ENCODE measurements around the gene ABHD6.

Gene ABHD6

GRCh38 chr3:58198362-58198761 is 39.2 kb upstream of the ABHD6 start:
- no peaks in the 10 kb centered on the region for H3K4me1 ChIP-seq (ENCODE audit: control insufficient read depth, insufficient read depth, low read length)
- no peak for TF ChIP-seq ZFP3 (tag by site-specific recombination; IDR thresholded peaks at IDR 0.05; ENCODE audit: low read depth)
- TF ChIP-seq ZNF223 (tag by site-specific recombination; IDR thresholded peaks at IDR 0.05) = no peak
- TF ChIP-seq GLIS1 (tag by site-specific recombination; IDR thresholded peaks at IDR 0.05) = no peak
- TF ChIP-seq REPIN1 (tag by site-specific recombination; IDR thresholded peaks at IDR 0.05; ENCODE audit: low read depth) = no peak
- no peak for TF ChIP-seq ZNF449 (tag by site-specific recombination; IDR thresholded peaks at IDR 0.05)
- TF ChIP-seq ZNF791 (tag by site-specific recombination; IDR thresholded peaks at IDR 0.05) = no peak
- no peak for TF ChIP-seq ZNF560 (tag by site-specific recombination; IDR thresholded peaks at IDR 0.05; ENCODE audit: borderline replicate concordance)
- TF ChIP-seq TRIM28 (IDR thresholded peaks at IDR 0.05; ENCODE audit: borderline replicate concordance, low read length) = no peak
- TF ChIP-seq, protein P1, sequence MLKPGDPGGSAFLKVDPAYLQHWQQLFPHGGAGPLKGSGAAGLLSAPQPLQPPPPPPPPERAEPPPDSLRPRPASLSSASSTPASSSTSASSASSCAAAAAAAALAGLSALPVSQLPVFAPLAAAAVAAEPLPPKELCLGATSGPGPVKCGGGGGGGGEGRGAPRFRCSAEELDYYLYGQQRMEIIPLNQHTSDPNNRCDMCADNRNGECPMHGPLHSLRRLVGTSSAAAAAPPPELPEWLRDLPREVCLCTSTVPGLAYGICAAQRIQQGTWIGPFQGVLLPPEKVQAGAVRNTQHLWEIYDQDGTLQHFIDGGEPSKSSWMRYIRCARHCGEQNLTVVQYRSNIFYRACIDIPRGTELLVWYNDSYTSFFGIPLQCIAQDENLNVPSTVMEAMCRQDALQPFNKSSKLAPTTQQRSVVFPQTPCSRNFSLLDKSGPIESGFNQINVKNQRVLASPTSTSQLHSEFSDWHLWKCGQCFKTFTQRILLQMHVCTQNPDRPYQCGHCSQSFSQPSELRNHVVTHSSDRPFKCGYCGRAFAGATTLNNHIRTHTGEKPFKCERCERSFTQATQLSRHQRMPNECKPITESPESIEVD (tag by site-specific recombination; IDR thresholded peaks at IDR 0.05) = no peak
- TF ChIP-seq ZNF423 (tag by site-specific recombination; IDR thresholded peaks at IDR 0.05) = no peak
- no peak for TF ChIP-seq ZNF138 (tag by site-specific recombination; IDR thresholded peaks at IDR 0.05; ENCODE audit: borderline replicate concordance)
- TF ChIP-seq ZNF24 (tag by site-specific recombination; IDR thresholded peaks at IDR 0.05) = no peak
- no peak for TF ChIP-seq KLF17 (tag by site-specific recombination; IDR thresholded peaks at IDR 0.05)
- TF ChIP-seq REST (tag by site-specific recombination; IDR thresholded peaks at IDR 0.05) = no peak
- no peak for TF ChIP-seq ZNF544 (tag by site-specific recombination; IDR thresholded peaks at IDR 0.05)
- TF ChIP-seq ZNF10 (tag by site-specific recombination; IDR thresholded peaks at IDR 0.05) = no peak
- H3K4me3 ChIP-seq (ENCODE audit: low read depth, low read length) = no peak overlapping the region
- H3K27ac ChIP-seq (ENCODE audit: extremely low read depth, low read depth, low read length) = no peak overlapping the region
- CTCF ChIA-PET = no interaction called here
- POLR2A ChIA-PET = no interaction called here
- no peaks in the 10 kb centered on the region for H3K9me3 ChIP-seq (ENCODE audit: control insufficient read depth, insufficient read depth, low read depth, low read length)
- H3K36me3 ChIP-seq (ENCODE audit: control insufficient read depth in 2 of 2, insufficient read depth in 1 of 2, low read length in 2 of 2) = no peaks in the 10 kb centered on the region

- Histone ChIP-seq H3K4me3 (ENCODE audit: low read depth, low read length) (no peak overlapping the region), H3K36me3 (ENCODE audit: control insufficient read depth in 2 of 2, insufficient read depth in 1 of 2, low read length in 2 of 2) (no peaks in the 10 kb centered on the region), H3K9me3 (ENCODE audit: control insufficient read depth, insufficient read depth, low read depth, low read length) (no peaks in the 10 kb centered on the region), H3K4me1 (ENCODE audit: control insufficient read depth, insufficient read depth, low read length) (no peaks in the 10 kb centered on the region), H3K27ac (ENCODE audit: extremely low read depth, low read depth, low read length) (no peak overlapping the region)
- no peak for TF ChIP-seq ZNF335 (tag by site-specific recombination; conservative IDR thresholded peaks at IDR 0.05)
- TF ChIP-seq, protein P2, sequence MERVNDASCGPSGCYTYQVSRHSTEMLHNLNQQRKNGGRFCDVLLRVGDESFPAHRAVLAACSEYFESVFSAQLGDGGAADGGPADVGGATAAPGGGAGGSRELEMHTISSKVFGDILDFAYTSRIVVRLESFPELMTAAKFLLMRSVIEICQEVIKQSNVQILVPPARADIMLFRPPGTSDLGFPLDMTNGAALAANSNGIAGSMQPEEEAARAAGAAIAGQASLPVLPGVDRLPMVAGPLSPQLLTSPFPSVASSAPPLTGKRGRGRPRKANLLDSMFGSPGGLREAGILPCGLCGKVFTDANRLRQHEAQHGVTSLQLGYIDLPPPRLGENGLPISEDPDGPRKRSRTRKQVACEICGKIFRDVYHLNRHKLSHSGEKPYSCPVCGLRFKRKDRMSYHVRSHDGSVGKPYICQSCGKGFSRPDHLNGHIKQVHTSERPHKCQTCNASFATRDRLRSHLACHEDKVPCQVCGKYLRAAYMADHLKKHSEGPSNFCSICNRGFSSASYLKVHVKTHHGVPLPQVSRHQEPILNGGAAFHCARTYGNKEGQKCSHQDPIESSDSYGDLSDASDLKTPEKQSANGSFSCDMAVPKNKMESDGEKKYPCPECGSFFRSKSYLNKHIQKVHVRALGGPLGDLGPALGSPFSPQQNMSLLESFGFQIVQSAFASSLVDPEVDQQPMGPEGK (tag by site-specific recombination; IDR thresholded peaks at IDR 0.05) = no peak
- TF ChIP-seq SP7 (tag by site-specific recombination; IDR thresholded peaks at IDR 0.05) = no peak
- no peak for TF ChIP-seq KLF16 (tag by site-specific recombination; IDR thresholded peaks at IDR 0.05)
- no peak for TF ChIP-seq ZNF266 (tag by site-specific recombination; IDR thresholded peaks at IDR 0.05; ENCODE audit: low read depth)
- CTCF ChIA-PET = no interaction called here
- POLR2A ChIA-PET = no interaction called here
These were observed 38.8 kb upstream of the ABHD6 start for GRCh38 chr3:58198804-58199203.

All from HEK293 (cell line).